SK-N-SH (cell line): ENCODE measurements around the gene AHNAK2.

ENCODE experiments used
- FOXJ3 ChIP-seq: sonication (generic); formaldehyde crosslinking; IDR thresholded peaks from 2 replicates; pipeline ENCODE4 v1.5.1; 2020; ENCODE audit warnings: mild to moderate bottlenecking, missing genetic modification reagents
- JUND ChIP-seq: IDR thresholded peaks from 2 replicates; pipeline ENCODE4 v1.4.0; 2012
- MXI1 ChIP-seq: IDR thresholded peaks from 2 replicates; pipeline ENCODE4 v1.6.1; 2012; ENCODE audit warnings: mild to moderate bottlenecking, low read depth, low read length, improper control_type of control experiment
- POLR2AphosphoS5 ChIP-seq: IDR thresholded peaks from 2 replicates; pipeline ENCODE4 v1.6.1; 2012; ENCODE audit warnings: low read depth, low read length
- RAD21 ChIP-seq: IDR thresholded peaks from 2 replicates; pipeline ENCODE4 v1.6.1; 2012; ENCODE audit warnings: mild to moderate bottlenecking, low read length
- TEAD4 ChIP-seq: IDR thresholded peaks from 2 replicates; pipeline ENCODE4 v1.4.0; 2012; ENCODE audit warnings: mild to moderate bottlenecking, borderline replicate concordance; ENCODE audit not compliant: insufficient read depth
- TF ChIP-seq, protein P1 (sequence below): fragments of 200-600 bp; sonication (generic); IDR thresholded peaks from 2 replicates; pipeline ENCODE4 v1.6.1; 2017; ENCODE audit warnings: antibody characterized with exemption, mild to moderate bottlenecking, moderate library complexity

DNA sequence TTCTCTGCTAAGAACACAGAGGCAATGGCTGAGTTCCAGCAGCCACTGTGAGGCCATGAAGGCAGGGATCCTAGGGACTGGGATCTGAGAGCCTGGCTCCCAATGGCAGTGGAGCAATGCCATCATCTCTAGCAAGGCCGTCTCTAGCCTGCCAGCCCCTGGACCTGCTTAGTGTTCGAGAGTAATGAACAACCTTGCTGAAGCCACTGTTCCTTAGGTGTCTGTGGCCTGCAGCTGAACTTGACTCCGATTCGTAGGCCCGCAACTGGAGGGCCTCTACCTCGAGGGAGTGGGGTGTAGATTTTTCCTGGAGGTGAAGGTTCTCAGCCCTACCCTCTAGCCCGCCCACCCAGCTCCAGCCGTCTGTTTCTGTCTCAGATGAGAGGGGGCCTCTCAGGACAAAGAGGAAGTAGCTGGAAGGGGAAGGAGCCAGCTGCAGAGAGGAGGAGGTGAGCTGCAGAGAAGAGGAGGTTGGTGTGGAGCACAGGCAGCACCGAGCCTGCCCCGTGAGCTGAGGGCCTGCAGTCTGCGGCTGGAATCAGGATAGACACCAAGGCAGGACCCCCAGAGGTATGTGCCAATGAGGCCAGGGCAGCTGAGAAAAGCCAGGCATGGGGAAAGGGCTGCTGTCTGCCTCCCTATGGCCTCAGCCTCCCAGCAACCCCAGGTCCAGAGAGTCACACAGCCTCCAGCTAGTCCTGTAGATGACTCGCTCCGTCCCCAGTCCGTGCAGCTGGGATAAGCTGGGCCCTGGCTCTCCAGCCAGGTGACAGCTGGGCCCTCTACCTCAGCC is 53.6 kb downstream of the AHNAK2 start, which contains the start of gene PLD4:
- TF ChIP-seq, protein P1, sequence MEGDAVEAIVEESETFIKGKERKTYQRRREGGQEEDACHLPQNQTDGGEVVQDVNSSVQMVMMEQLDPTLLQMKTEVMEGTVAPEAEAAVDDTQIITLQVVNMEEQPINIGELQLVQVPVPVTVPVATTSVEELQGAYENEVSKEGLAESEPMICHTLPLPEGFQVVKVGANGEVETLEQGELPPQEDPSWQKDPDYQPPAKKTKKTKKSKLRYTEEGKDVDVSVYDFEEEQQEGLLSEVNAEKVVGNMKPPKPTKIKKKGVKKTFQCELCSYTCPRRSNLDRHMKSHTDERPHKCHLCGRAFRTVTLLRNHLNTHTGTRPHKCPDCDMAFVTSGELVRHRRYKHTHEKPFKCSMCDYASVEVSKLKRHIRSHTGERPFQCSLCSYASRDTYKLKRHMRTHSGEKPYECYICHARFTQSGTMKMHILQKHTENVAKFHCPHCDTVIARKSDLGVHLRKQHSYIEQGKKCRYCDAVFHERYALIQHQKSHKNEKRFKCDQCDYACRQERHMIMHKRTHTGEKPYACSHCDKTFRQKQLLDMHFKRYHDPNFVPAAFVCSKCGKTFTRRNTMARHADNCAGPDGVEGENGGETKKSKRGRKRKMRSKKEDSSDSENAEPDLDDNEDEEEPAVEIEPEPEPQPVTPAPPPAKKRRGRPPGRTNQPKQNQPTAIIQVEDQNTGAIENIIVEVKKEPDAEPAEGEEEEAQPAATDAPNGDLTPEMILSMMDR, result no peak
- TF ChIP-seq JUND, result no peak
- TF ChIP-seq POLR2AphosphoS5, result no peak
- TF ChIP-seq TEAD4, result no peak
- no peak for TF ChIP-seq FOXJ3
- TF ChIP-seq MXI1, result no peak
- no peak for TF ChIP-seq RAD21
